Myometrial cell (primary cell): Measurements from ENCODE around the gene PCDHGA10. TPM values are rescaled to one million over a fixed set of nuclear protein-coding genes. Genes with fewer than 3 reads are reported as not detected.

ENCODE experiments used
- total RNA-seq: library from RNA; depleted of rRNA; stranded (reverse); fragments of >200 nt; gene quantifications from 2 replicates; pipeline ENCODE4 v1.2.3, GENCODE V29; 2015

Gene PCDHGA10
- total RNA-seq, 1 donor from 2014 or later: 4.3 TPM

Other genes starting within 250 kb of the PCDHGA10 start
- gene PCDHB7, start 240.3 kb upstream of the PCDHGA10 start, total RNA-seq: under 0.01 and 1.4 TPM in 2 replicates
- not detected in 2 replicates for gene PCDHB8, start 235.2 kb upstream of the PCDHGA10 start, total RNA-seq
- under 0.01 TPM in 2 replicates for gene PCDHB16, start 230.6 kb upstream of the PCDHGA10 start, total RNA-seq
- 0.18 TPM in 1 of 2 replicates, not detected in the other for gene PCDHB9, start 225.8 kb upstream of the PCDHGA10 start, total RNA-seq
- 0.58 TPM in 1 of 2 replicates, not detected in the other for gene PCDHB10, start 220.6 kb upstream of the PCDHGA10 start, total RNA-seq
- gene PCDHB11, start 213.4 kb upstream of the PCDHGA10 start, total RNA-seq: not detected in 2 replicates
- not detected in 2 replicates for gene PCDHB12, start 204.3 kb upstream of the PCDHGA10 start, total RNA-seq
- under 0.01 TPM in 1 of 2 replicates, not detected in the other for gene PCDHB13, start 199.1 kb upstream of the PCDHGA10 start, total RNA-seq
- under 0.01 and 1.7 TPM in 2 replicates for gene PCDHB14, start 189.6 kb upstream of the PCDHGA10 start, total RNA-seq
- gene PCDHB15, start 167.6 kb upstream of the PCDHGA10 start, total RNA-seq: 0.35 TPM in 1 of 2 replicates, not detected in the other
- gene SLC25A2, start 108.9 kb upstream of the PCDHGA10 start, total RNA-seq: under 0.01 TPM in 1 of 2 replicates, not detected in the other
- gene TAF7, start 92.2 kb upstream of the PCDHGA10 start, total RNA-seq: 45.8 and 59.5 TPM in 2 replicates
- gene PCDHGA1, start 82.5 kb upstream of the PCDHGA10 start, total RNA-seq: 0.29 TPM in 1 of 2 replicates, not detected in the other
- 0.53 and 1.4 TPM in 2 replicates for gene PCDHGA2, start 74.2 kb upstream of the PCDHGA10 start, total RNA-seq
- gene PCDHGA3, start 69.2 kb upstream of the PCDHGA10 start, total RNA-seq: 0.18 TPM in 1 of 2 replicates, not detected in the other
- 0.35 TPM in 1 of 2 replicates, not detected in the other for gene PCDHGB1, start 62.9 kb upstream of the PCDHGA10 start, total RNA-seq
- 0.58 and 2.1 TPM in 2 replicates for gene PCDHGA4, start 58.0 kb upstream of the PCDHGA10 start, total RNA-seq
- 0.53 and 0.86 TPM in 2 replicates for gene PCDHGB2, start 53.0 kb upstream of the PCDHGA10 start, total RNA-seq
- gene PCDHGA5, start 48.8 kb upstream of the PCDHGA10 start, total RNA-seq: 0.29 and 0.89 TPM in 2 replicates
- gene PCDHGB3, start 42.7 kb upstream of the PCDHGA10 start, total RNA-seq: 0.58 and 0.71 TPM in 2 replicates
- 0.86 and 1.4 TPM in 2 replicates for gene PCDHGA6, start 39.1 kb upstream of the PCDHGA10 start, total RNA-seq
- gene PCDHGA7, start 30.2 kb upstream of the PCDHGA10 start, total RNA-seq: 0.89 and 2.0 TPM in 2 replicates
- gene PCDHGB4, start 25.3 kb upstream of the PCDHGA10 start, total RNA-seq: 3.9 and 4.6 TPM in 2 replicates
- gene PCDHGA8, start 20.4 kb upstream of the PCDHGA10 start, total RNA-seq: 0.71 and 0.86 TPM in 2 replicates
- gene PCDHGB5, start 15.0 kb upstream of the PCDHGA10 start, total RNA-seq: 6.7 and 7.2 TPM in 2 replicates
- 0.86 and 1.9 TPM in 2 replicates for gene PCDHGA9, start 10.2 kb upstream of the PCDHGA10 start, total RNA-seq
- gene PCDHGB6, start 5.0 kb upstream of the PCDHGA10 start, total RNA-seq: 0.29 and 0.89 TPM in 2 replicates
- gene PCDHGB7, start 4.7 kb downstream of the PCDHGA10 start, total RNA-seq: 4.3 and 6.0 TPM in 2 replicates
- 5.3 and 8.4 TPM in 2 replicates for gene PCDHGA11, start 8.1 kb downstream of the PCDHGA10 start, total RNA-seq
- 14.9 and 15.6 TPM in 2 replicates for gene PCDHGA12, start 17.5 kb downstream of the PCDHGA10 start, total RNA-seq
- 38.6 TPM in 2 replicates for gene PCDHGC3, start 63.0 kb downstream of the PCDHGA10 start, total RNA-seq
- gene PCDHGC4, start 72.0 kb downstream of the PCDHGA10 start, total RNA-seq: under 0.01 and 0.58 TPM in 2 replicates
- gene PCDHGC5, start 76.1 kb downstream of the PCDHGA10 start, total RNA-seq: 0.71 and 1.2 TPM in 2 replicates
- 36.6 and 46.8 TPM in 2 replicates for gene DIAPH1, start 206.0 kb downstream of the PCDHGA10 start, total RNA-seq
- 55.1 and 67.2 TPM in 2 replicates for gene HDAC3, start 223.9 kb downstream of the PCDHGA10 start, total RNA-seq
- 3.5 and 6.2 TPM in 2 replicates for gene RELL2, start 224.0 kb downstream of the PCDHGA10 start, total RNA-seq
- 23.6 and 32.6 TPM in 2 replicates for gene FCHSD1, start 238.4 kb downstream of the PCDHGA10 start, total RNA-seq